ENCODE measurements around the gene LHX1.

- TF ChIP-seq CTCF (conservative IDR thresholded peaks at IDR 0.05; ENCODE audit: low read length), result no peak
- TF ChIP-seq EZH2phosphoT487 (IDR thresholded peaks at IDR 0.05; ENCODE audit: borderline replicate concordance), result no peak
Measured at GRCh38 chr17:36972905-36973304, 35.6 kb downstream of the LHX1 start.

Measured in Loucy (cell line).